ENCODE measurements around the gene POGK.

Gene POGK

DNA sequence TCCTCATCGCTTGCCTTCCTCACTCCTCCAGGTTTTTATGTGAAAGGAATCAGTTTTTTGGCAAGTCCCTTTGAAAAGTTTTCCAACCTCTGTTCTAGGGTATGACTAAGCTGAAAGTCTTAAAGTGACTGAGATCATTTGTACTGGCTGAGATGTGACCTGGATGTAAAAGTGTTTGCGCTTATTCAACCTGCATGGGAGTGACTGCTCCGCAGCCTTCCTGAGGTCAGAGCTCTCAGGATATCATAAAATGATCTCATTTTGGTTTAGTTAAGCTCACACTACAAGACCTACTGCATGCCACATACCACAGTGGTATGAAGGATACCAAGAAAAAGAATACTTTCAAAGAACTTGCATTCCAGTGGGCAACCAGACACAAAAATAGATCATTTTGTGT lies 66.6 kb downstream of the POGK start:
- DNase-seq: peak; percentile 63
